Measurements from ENCODE around the gene MRPL34. TPM values are rescaled to one million over a fixed set of nuclear protein-coding genes. Genes with fewer than 3 reads are reported as not detected.
A peak's percentile ranks its signal among the peaks of the same experiment; 100 is the strongest.
"Not testable (repeated sequence)": the region's sequence is repeated elsewhere in the genome, so short reads cannot be mapped to it uniquely, and the experiment has no call there.

The MRPL34 gene
- total RNA-seq (2014; rRNA removed; shearing (Covaris generic)) = 48.4 and 77.4 TPM in 2 replicates
- 193 and 326 TPM in 2 replicates for polyA plus RNA-seq (2015; cell fraction: cytosol; rRNA removed)
- 38.5 and 101 TPM in 2 replicates for polyA plus RNA-seq (2015; cell fraction: nucleus; rRNA removed)

DNA sequence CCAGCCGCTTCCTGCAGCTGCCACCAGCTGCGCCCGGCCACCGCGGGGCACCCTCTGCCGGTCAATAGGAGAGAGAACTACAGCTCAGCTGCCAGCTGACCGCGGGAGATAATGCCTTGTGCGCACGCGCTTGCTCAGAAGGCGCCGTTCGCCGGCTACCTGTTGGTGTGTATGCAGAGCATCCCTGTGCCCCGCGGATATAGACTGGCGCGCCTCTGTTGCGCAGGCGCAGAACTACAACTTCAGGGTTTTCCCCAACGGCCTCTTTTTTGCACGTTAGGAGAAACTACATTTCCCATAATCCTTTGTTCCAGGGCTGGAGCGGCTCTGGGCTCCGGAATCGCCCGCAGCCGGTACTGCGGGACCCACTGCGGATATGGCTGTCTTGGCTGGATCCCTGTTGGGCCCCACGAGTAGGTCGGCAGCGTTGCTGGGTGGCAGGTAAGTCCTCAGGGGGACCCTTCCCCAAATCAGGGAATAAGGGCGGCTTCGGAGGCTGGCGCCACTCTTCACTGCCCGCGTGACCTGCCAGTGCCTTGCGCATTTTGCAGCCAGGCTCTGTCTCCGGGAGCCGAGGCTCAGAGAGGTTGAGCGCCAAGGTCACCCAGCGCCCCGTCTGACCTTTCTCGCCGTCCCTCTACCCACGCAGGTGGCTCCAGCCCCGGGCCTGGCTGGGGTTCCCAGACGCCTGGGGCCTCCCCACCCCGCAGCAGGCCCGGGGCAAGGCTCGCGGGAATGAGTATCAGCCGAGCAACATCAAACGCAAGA is at the start of gene MRPL34:
TSS of gene MRPL34 (plus strand) at position 356 of the 768 bp plus-strand sequence. CDS start at position 377, 21 bp downstream.
- in situ Hi-C loops (cut with HindIII; ENCODE audit: low pct_unique_long_range_greater_than_20kb, low sequenced_read_pairs) = no loop called here
- DNase-seq (ENCODE audit: low read depth, low spot score) = peak; percentile 98

DNA sequence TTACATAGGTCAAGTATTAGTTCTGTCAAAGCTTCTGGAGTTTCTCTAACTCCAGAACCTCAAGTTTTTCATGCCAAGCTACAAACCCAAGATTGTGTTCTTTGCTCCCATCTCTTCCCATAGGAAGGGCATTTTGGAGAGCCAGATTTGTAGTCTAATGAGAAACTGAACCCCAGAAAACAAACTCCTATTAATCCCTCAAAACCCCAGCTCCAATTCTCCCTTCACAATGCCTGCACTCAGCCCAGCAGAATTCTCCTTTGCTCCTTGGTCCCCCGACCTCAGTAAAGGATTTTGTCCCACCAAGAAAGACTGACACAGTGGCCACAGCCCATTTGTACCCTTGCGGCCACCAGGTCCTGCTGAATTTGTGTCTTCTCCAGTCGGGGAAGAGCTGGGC is 49.5 kb upstream of the MRPL34 start:
- DNase-seq (ENCODE audit: low read depth, low spot score) = no peak
- in situ Hi-C loops (cut with HindIII; ENCODE audit: low pct_unique_long_range_greater_than_20kb, low sequenced_read_pairs) = no loop called here

DNA sequence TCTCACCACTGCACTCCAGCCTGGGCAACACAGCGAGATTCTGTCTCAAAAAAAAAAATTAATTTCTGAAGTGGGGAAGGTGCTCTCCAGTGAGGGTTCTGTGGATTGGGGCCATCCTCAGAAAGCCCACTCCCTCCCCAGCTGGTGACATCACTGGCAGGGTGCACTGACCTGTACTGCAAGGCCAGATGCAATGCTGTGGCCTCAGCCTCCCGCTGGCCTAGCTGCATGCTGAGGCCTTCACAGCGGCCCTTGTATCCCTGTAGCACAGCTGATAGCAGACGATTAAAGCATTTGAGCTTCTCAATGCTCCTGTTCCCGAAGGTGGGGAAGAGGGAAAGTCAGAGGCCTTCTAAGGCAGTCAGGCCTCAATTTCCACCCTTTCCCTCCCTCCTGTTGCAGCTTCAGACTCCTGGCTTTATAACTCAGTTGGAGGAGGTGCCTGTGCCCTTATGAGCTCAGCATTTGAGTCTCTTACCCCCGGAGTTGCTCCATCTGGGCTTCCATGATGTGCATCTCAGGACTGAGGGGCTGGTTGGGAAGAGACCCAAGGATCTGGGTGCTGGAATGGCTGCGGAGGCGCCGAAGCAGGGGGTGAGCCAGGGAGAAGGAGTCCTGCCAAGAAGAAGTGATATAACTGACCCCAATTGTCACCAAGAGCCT is 46.4 kb upstream of the MRPL34 start:
- DNase-seq (ENCODE audit: low read depth, low spot score) = no peak
- in situ Hi-C loops (cut with HindIII; ENCODE audit: low pct_unique_long_range_greater_than_20kb, low sequenced_read_pairs) = no loop called here

DNA sequence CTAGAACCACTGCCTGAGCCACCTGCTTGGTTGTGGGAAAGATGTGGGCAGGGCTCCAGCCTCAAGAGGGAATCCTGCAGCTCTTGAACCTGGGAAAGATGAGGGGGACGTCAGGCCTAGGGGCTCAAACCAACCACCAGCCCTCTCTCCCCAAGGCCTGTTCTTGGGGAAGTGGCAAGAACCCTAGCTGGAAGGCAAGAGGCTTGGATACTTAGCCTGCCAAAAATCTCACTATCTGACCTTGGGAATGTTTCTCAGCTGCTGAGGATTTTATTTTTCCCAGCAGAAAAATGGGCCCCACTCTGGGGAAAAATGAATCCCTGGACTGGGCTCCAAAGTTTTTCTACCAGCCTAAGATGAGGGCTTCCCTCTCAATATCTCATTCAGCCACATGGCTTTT is 45.7 kb upstream of the MRPL34 start:
- DNase-seq (ENCODE audit: low read depth, low spot score) = no peak
- in situ Hi-C loops (cut with HindIII; ENCODE audit: low pct_unique_long_range_greater_than_20kb, low sequenced_read_pairs) = no loop called here

DNA sequence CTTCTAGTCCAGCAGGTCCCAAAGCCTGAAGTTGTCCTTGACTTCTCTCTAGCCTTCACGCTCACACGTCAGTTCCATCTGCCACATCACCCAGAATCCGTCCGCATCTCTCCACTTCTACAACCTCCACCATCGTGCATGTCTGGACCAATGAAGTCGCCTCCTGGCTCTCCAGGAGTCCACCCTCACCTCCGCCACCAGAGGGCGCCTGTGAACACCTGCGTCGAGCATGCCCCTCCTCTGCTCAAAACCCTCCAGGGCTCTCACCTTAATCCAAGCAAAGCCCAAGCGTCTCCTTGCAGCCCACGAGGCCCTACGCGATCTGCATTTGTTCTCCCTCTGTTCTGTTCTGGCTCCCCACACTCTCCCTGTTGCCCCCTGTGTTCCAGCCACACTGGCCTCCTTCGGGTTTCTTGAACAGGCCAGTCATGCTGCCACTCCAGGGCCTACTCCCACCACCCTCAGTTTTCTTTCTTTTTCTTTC is 44.8 kb upstream of the MRPL34 start:
- in situ Hi-C loops (cut with HindIII; ENCODE audit: low pct_unique_long_range_greater_than_20kb, low sequenced_read_pairs) = no loop called here
- peak; percentile 86 for DNase-seq (ENCODE audit: low read depth, low spot score)

DNA sequence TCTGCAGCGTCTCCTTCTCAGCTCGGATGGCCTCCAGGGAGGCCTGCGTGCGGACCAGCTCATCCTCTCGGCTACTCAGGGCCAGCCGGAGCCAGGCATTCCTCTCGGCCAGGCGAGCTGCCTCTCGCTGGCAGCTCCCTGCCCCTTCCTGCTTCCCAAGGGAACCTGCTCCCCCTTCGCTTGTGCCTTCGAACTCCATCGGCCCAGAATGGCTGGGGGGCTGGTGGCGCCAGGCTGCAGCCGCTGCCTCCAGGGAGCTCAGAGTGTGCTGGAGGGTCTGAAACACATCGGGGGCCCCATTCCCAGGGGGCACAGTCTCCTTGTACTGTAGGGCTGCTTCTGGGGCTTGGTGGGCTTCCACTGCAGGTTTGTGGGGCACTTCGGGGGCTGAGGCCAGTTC is 43.1 kb upstream of the MRPL34 start:
- in situ Hi-C loops (cut with HindIII; ENCODE audit: low pct_unique_long_range_greater_than_20kb, low sequenced_read_pairs) = no loop called here
- no peak for DNase-seq (ENCODE audit: low read depth, low spot score)

DNA sequence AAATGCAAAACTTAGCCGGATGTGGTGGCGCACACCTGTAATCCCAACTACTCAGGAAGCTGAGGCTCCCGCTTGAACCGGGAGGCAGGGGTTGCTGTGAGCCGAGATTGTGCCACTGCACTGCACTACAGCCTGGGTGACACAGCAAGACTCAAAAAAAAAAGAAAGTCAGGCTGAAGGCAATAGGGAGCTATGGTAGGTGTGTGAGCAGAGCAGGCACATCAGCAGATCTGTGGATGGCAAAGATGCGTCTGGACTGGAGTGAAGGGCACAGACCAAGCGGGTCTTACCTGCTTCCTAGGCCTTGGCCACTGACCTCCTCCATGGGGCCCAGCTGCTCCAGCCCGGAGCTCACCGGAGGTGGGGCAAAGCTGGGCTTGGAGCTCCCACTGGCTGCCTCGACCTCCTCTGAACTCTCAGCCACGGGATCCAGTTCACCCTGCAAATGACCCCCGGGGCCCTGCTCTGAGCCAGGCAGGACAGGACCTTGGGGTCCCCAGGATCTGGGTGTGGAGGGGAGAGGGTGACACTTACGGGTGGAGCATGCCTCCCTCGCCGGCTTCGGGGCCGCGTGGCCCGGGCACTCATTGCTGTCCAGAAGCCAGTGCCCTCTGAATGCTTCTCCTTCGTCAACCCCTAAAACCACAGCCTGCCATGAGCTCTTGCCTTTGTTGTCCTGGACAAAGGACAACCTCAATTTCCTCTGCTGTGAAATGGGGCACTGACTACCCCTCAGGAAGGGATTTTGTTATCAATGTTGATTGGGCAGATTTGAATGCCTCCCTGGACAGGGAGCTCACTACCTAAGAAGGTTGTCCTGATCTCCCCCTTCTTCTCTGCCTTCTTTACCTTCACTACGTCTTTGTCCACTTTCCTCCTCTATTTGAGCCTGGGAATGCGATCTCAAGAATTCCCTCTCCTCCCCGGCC is 41.7 kb upstream of the MRPL34 start:
- no peak for DNase-seq (ENCODE audit: low read depth, low spot score)
- in situ Hi-C loops (cut with HindIII; ENCODE audit: low pct_unique_long_range_greater_than_20kb, low sequenced_read_pairs) = no loop called here

DNA sequence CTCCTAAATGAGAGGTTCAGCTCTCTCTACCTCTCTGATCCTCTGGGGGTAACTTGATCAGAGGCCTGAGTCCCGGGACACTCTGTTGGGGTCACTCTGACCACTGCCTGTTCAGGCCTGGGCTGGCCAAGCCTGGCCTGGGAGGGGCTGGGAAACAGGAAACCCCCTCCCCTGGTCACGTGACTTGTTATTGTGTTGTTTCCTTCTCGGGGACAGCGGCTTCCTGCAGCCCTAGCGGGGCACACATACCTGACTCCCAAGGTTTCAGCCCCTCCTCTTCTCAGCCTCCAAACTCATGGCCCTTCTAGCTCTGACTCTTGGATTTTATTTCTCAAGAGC is 41.1 kb upstream of the MRPL34 start, which contains the start of gene USHBP1:
TSS of gene USHBP1 (minus strand) at position 105 of the 339 bp plus-strand sequence. CDS start 446 bp downstream, outside the sequence.
- no peak for DNase-seq (ENCODE audit: low read depth, low spot score)
- in situ Hi-C loops (cut with HindIII; ENCODE audit: low pct_unique_long_range_greater_than_20kb, low sequenced_read_pairs) = no loop called here

DNA sequence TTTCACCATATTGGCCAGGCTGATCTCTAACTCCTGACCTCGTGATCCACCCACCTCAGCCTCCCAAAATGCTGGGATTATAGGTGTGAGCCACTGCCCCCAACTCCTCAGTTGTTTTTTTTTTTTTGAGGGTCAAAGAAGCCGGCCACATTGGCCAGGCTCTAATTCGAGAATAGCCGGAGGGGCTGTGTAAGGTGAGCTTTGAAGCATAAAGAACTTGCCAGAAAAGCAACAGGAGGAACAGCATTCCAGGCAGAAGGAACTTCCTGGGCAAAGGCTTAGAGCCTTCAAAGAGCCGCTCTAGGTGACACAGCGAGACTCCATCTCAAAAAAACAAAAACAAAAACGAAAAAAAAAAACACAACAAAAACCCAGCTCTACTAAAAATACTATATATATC is 39.6 kb upstream of the MRPL34 start:
- in situ Hi-C loops (cut with HindIII; ENCODE audit: low pct_unique_long_range_greater_than_20kb, low sequenced_read_pairs) = no loop called here
- no peak for DNase-seq (ENCODE audit: low read depth, low spot score)

DNA sequence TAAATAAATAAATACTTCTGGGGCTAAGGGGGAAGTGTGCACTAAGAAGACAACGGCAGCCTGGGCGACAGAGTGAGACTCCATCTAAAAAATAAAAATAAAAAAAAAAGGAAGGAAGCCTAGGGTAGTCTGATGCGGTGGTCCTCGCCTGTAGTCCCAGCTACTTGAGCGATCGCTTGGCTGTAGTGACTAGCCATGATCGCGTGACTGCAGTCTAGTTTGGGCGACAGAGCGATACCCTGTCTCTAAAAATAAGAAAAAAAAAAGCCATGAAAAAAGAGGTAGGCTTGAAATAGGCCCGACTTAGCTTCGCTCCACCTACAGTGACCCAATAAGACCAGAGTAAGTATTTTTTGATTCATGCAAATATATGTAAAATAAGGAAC is 39.1 kb upstream of the MRPL34 start:
- DNase-seq (ENCODE audit: low read depth, low spot score) = no peak
- in situ Hi-C loops (cut with HindIII; ENCODE audit: low pct_unique_long_range_greater_than_20kb, low sequenced_read_pairs) = no loop called here

DNA sequence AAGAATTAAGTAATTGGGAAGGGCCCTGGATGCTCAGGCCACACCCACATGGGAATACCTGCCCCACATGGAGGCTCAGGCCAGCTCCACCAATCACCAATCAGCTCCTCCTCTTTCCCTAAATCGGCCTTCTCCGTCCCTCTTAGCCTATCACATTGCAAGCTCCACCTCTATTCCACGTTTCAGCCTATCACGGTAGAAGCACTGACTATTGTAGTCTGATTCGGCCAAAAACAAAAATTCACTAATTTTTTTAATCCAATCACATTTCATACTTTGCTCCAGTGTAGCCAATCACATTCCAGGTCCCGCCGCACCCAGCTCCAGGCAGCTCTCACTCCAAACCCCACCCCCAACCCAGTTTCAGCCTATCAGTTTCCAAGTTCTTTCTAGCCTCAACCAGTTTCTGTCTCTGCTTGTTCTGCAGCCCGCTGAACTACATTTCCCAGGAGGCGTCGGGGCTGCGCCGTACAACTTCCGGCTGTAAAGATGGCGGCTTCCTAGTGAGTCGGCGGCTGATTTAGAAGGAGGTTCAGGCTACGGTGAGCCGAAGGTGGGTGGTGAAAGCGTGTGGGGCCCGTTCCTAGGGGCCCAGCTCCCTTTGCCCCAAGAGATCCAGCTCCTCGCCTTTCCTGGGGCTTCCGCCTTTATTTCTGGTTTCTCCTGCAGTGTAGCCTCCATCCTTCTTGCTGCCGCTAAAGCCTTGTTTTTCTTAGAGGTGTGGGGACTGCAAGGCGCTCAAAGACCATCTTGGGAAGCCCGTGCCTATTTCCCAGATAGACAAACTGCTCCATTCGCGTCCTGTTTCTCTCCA is 38.5 kb upstream of the MRPL34 start, which contains the start of gene BABAM1:
TSS of gene BABAM1 (plus strand) at position 469 of the 814 bp plus-strand sequence. CDS start 1,364 bp downstream, outside the sequence.
- DNase-seq (ENCODE audit: low read depth, low spot score) = peak; percentile 97
- in situ Hi-C loops (cut with HindIII; ENCODE audit: low pct_unique_long_range_greater_than_20kb, low sequenced_read_pairs) = no loop called here

DNA sequence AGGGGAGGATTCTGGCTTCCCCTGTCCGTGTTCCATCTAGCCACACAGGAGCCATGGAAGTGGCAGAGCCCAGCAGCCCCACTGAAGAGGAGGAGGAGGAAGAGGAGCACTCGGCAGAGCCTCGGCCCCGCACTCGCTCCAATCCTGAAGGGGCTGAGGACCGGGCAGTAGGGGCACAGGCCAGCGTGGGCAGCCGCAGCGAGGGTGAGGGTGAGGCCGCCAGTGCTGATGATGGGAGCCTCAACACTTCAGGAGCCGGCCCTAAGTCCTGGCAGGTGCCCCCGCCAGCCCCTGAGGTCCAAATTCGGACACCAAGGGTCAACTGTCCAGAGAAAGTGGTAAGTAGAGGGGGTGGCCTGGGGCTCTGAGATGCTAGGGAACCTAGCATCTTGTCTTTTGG is 36.9 kb upstream of the MRPL34 start:
- no peak for DNase-seq (ENCODE audit: low read depth, low spot score)
- in situ Hi-C loops (cut with HindIII; ENCODE audit: low pct_unique_long_range_greater_than_20kb, low sequenced_read_pairs) = no loop called here

DNA sequence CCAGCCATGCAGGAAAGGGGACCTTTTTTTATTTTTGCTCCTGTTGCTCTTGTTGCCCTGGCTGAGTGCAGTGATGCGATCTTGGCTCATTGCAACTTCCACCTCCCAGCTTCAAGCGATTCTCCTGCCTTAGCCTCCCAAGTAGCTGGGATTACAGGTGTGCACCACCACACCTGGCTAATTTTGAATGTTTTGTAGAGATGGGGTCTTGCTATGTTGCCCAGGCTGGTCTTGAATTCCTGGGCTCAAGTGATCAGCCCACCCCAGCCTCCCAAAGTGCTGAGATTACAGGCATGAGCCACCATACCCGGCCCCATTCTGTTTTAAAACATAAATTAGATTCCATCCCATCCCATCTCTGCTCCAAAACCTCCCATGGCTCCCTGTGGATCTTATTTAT is 30.8 kb upstream of the MRPL34 start:
- in situ Hi-C loops (cut with HindIII; ENCODE audit: low pct_unique_long_range_greater_than_20kb, low sequenced_read_pairs); DNase-seq (ENCODE audit: low read depth, low spot score): not testable (repeated sequence)

DNA sequence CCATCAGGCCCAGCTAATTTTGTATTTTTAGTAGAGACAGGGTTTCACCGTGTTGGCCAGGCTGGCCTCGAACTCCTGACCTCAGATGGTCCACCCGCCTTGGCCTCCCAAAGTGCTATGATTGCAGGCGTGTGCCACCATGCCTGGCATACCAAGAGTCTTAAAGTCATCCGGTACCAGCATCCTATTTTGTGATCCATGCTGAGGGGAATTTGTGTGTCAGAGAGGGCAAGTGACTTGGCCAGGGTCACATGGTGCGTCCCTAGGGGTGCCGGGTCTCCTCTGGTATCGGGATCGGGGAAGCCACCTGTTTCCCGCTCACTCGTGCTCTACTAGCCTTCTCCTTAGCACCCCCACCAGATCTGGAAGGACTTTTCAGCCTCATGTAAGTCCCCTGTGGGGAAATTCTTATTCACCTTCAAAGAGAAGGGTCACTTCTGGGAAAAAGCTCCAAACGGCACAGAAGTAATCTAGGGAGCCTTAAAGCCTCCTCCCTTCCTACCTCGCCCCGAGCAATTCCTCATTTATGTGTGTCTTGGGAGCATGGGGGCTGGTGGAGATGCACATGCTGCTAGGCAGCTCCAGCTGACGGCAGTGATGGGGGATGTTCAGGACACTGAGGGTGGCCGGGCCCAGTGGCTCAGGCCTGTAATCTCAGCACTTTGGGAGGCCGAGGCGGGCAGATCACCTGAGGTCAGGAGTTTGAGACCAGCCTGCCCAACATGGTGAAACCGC is 30.1 kb upstream of the MRPL34 start:
- DNase-seq (ENCODE audit: low read depth, low spot score) = no peak
- in situ Hi-C loops (cut with HindIII; ENCODE audit: low pct_unique_long_range_greater_than_20kb, low sequenced_read_pairs) = no loop called here

DNA sequence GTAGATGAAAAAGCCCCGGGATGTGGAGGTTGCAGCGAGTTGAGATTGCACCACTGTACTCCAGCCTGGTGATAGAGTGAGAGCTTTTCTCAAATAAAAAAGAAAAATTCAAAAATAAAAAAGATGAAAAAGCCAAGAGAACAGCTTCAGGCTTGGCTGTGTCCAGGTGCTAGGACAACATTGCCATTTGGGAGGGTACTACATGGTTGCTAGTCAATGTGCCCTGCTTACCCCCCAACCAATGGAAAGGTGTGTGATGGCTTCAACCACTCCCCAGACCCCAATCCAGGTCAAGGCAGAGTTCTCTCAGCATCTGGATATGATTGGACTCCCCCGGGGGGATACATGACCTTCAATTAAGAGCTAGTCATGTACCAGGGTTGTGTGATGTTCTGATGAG is 26.2 kb upstream of the MRPL34 start:
- DNase-seq (ENCODE audit: low read depth, low spot score) = no peak
- in situ Hi-C loops (cut with HindIII; ENCODE audit: low pct_unique_long_range_greater_than_20kb, low sequenced_read_pairs) = no loop called here
